Mesendoderm (in vitro differentiated cells): Measurements from ENCODE around the gene DDB1.

ENCODE experiments used
- DNase-seq: peaks from one replicate; pipeline ENCODE4 v3.0.0; 2013
- H2AK5ac ChIP-seq: 2 replicates; pipeline ENCODE4 v1.6.1; 2013; ENCODE audit warnings: low read length, inconsistent platforms
- H2BK120ac ChIP-seq: 2 replicates; pipeline ENCODE4 v1.6.1; 2013; ENCODE audit warnings: low read depth, mild to moderate bottlenecking, low read length, moderate library complexity, mixed read lengths
- H2BK15ac ChIP-seq: replicated peaks from 2 replicates; pipeline ENCODE4 v1.6.1; 2013; ENCODE audit warnings: low read depth, mild to moderate bottlenecking, moderate library complexity
- H2BK5ac ChIP-seq: 2 replicates; pipeline ENCODE4 v1.6.1; 2013; ENCODE audit warnings: low read length, inconsistent platforms
- H3K18ac ChIP-seq: 2 replicates; pipeline ENCODE4 v1.6.1; 2013; ENCODE audit warnings: mild to moderate bottlenecking, low read length, mixed read lengths
- H3K23ac ChIP-seq: one replicate; pipeline ENCODE4 v1.6.1; 2013; ENCODE audit warnings: low read length
- H3K27ac ChIP-seq: 2 replicates; pipeline ENCODE4 v1.5.1; 2013; ENCODE audit warnings: low read depth, mild to moderate bottlenecking, inconsistent platforms, low read length, moderate library complexity
- H3K27me3 ChIP-seq: 2 replicates; pipeline ENCODE4 v1.6.1; 2013; ENCODE audit warnings: low read length, control low read depth, mild to moderate bottlenecking, inconsistent platforms; ENCODE audit not compliant: insufficient read depth, poor library complexity
- H3K36me3 ChIP-seq: 2 replicates; pipeline ENCODE4 v1.6.1; 2013; ENCODE audit warnings: low read length, inconsistent platforms; ENCODE audit not compliant: control insufficient read depth, insufficient read depth
- H3K4ac ChIP-seq: one replicate; pipeline ENCODE4 v1.6.1; 2013; ENCODE audit warnings: low read depth, mild to moderate bottlenecking, low read length, moderate library complexity
- H3K4me1 ChIP-seq: 2 replicates; pipeline ENCODE4 v1.6.1; 2013; ENCODE audit warnings: low read depth, low read length, inconsistent platforms; ENCODE audit not compliant: control insufficient read depth
- H3K4me2 ChIP-seq: 2 replicates; pipeline ENCODE4 v1.6.1; 2013; ENCODE audit warnings: low read length
- H3K4me3 ChIP-seq: 2 replicates; pipeline ENCODE4 v1.5.1; 2013; ENCODE audit warnings: mild to moderate bottlenecking, low read length
- H3K56ac ChIP-seq: one replicate; pipeline ENCODE4 v1.6.1; 2013; ENCODE audit warnings: low read length
- H3K79me1 ChIP-seq: 2 replicates; pipeline ENCODE4 v1.6.1; 2013; ENCODE audit warnings: low read length, inconsistent platforms
- H3K79me2 ChIP-seq: 2 replicates; pipeline ENCODE4 v1.6.1; 2013; ENCODE audit warnings: mild to moderate bottlenecking, low read length; ENCODE audit not compliant: control insufficient read depth, insufficient read depth
- H3K9ac ChIP-seq: 2 replicates; pipeline ENCODE4 v1.6.1; 2013; ENCODE audit warnings: low read length, inconsistent platforms
- H4K5ac ChIP-seq: one replicate; pipeline ENCODE4 v1.6.1; 2013; ENCODE audit warnings: low read length
- H4K8ac ChIP-seq: one replicate; pipeline ENCODE4 v1.6.1; 2013; ENCODE audit warnings: low read depth, mild to moderate bottlenecking, control low read depth, low read length, moderate library complexity
- WGBS: extraction: QIAGEN DNeasy Blood & Tissue Kit; methylation state at CpG from one replicate; pipeline ENCODE4 v1.1.7; 2013; ENCODE audit warnings: low lambda C conversion rate, missing lambda C conversion rate; ENCODE audit not compliant: insufficient coverage; ENCODE audit errors: extremely low coverage; 5-methylcytosine and 5-hydroxymethylcytosine counted together

Gene DDB1

DNA sequence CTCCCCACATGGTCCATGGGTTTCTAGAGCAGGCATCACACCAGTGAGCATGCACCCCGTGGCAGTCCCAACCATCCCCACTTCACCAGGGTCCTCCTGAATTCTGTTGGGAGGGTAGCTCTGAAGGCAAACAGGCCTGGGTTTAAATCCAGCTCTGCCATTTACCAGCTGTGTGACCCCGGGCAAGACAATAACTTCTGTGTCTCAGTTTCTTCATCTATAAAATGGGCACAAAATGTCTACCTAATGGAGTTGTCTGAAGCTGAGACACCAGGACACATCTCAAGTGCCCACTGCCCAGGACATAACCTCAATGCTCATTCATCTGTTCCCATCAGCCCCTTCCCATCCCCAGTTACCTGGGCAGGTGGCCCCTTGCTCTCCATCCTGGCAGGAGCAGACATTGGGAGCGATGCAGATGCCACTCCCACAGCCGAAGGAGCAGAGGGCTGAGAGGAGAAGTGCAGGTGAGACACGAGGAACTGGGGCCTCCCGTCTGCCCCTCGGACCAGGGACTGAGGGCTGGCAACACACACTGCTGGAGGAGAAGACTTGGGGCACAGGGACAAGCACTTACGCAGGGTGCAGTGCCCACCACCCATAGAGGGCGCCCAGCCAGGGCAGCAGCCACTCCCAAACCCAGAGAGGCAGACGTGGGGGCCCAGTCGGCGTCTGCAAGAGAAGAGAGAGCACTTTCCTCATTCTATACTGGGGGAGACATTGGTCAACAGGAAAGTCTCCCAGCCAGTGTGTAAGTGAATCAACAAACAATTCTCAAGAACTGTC is 41.8 kb downstream of the DDB1 start:
- H3K36me3 ChIP-seq: no peaks in the 10 kb centered on the region
- peak; percentile 32 for DNase-seq
- H3K4me2 ChIP-seq: no peak overlapping the region
- H4K5ac ChIP-seq: no peak overlapping the region
- no peak overlapping the region for H2BK120ac ChIP-seq
- H2BK5ac ChIP-seq: no peak overlapping the region
- WGBS: no CpG with 5 or more reads among the region's 12 CpGs
- no peaks in the 10 kb centered on the region for H3K27me3 ChIP-seq
- peaks cover 3% of the 10 kb centered on the region for H3K4me1 ChIP-seq
- no peak overlapping the region for H3K9ac ChIP-seq
- H3K27ac ChIP-seq: no peak overlapping the region
- H3K79me2 ChIP-seq: no peaks in the 10 kb centered on the region
- H4K8ac ChIP-seq: no peak overlapping the region
- H3K18ac ChIP-seq: no peak overlapping the region
- no peak overlapping the region for H2BK15ac ChIP-seq
- H3K23ac ChIP-seq: no peak overlapping the region
- no peaks in the 10 kb centered on the region for H3K79me1 ChIP-seq
- no peak overlapping the region for H3K4me3 ChIP-seq
- H2AK5ac ChIP-seq: no peak overlapping the region
- no peak overlapping the region for H3K56ac ChIP-seq
- no peak overlapping the region for H3K4ac ChIP-seq

DNA sequence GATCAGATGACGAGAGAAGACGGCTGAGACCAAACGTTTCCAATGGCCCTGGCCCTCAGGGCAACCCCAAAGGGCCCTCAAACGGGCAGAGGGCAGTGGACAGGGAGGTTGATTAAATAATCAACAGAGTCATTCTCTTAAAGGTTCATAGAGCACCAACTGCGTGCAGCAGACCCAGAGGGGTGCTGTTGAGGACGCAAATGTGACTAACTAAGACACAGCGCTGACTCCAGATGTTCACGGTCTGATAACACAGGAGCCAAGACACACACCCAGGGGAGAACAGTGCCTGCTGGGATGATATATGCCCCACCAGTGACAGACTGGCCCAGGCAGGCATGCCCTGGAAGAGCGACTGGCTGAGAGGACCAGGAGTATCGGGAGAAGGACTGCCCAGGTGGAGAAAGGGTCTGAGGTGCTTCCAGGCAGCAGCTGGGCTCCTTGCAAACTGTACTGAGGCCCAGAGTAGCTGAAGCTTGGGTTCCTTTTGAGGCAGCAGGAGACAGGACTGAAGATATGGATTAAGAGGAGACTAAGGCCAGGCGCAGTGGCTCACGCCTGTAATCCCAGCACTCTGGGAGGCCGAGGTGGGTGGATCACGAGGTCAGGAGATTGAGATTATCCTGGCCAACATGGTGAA is 45.4 kb downstream of the DDB1 start:
- Histone ChIP-seq H3K56ac (no peak overlapping the region), H3K27ac (no peak overlapping the region), H3K79me1 (no peaks in the 10 kb centered on the region), H3K4me3 (no peak overlapping the region), H3K9ac (no peak overlapping the region), H3K27me3 (no peaks in the 10 kb centered on the region), H2BK5ac (no peak overlapping the region), H3K4me1 (no peaks in the 10 kb centered on the region), H4K5ac (no peak overlapping the region), H3K23ac (no peak overlapping the region), H3K4me2 (no peak overlapping the region), H2BK120ac (no peak overlapping the region), H3K4ac (no peak overlapping the region), H3K18ac (no peak overlapping the region), H2AK5ac (no peak overlapping the region), H2BK15ac (no peak overlapping the region), H3K36me3 (no peaks in the 10 kb centered on the region), H4K8ac (no peak overlapping the region), H3K79me2 (no peaks in the 10 kb centered on the region)
- no CpG with 5 or more reads among the region's 14 CpGs for WGBS
- no peak for DNase-seq

DNA sequence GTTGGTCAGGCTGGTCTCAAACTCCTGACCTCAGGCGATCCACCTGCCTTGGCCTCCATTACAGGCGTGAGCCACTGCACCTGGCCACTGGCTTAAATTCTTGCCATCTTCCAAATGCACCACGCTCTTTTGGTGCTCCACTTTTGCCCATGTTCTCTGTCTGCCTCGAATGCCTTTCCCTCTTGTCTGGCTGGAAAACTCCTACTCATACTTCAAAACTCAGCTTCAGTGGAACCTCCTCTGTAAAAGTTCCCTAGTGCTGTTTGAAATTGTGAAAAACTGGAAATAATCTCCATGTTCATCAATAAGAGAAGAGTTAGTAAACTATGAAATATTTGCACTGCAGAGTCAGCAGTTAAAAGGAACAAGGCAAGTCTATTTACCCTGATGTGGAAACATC is 49.3 kb downstream of the DDB1 start:
- no peaks in the 10 kb centered on the region for H3K36me3 ChIP-seq
- no peak for DNase-seq
- H3K79me1 ChIP-seq: no peaks in the 10 kb centered on the region
- no peak overlapping the region for H2BK15ac ChIP-seq
- no peak overlapping the region for H3K4me3 ChIP-seq
- H3K9ac ChIP-seq: no peak overlapping the region
- H3K4ac ChIP-seq: no peak overlapping the region
- H3K4me1 ChIP-seq: peaks cover 7% of the 10 kb centered on the region
- H2BK120ac ChIP-seq: no peak overlapping the region
- no peak overlapping the region for H3K27ac ChIP-seq
- no peak overlapping the region for H2BK5ac ChIP-seq
- no peak overlapping the region for H2AK5ac ChIP-seq
- H4K5ac ChIP-seq: no peak overlapping the region
- H3K4me2 ChIP-seq: no peak overlapping the region
- H3K18ac ChIP-seq: no peak overlapping the region
- H3K56ac ChIP-seq: no peak overlapping the region
- no peak overlapping the region for H4K8ac ChIP-seq
- no peak overlapping the region for H3K23ac ChIP-seq
- no peaks in the 10 kb centered on the region for H3K27me3 ChIP-seq
- H3K79me2 ChIP-seq: no peaks in the 10 kb centered on the region
- WGBS: no CpG with 5 or more reads among the region's 4 CpGs

DNA sequence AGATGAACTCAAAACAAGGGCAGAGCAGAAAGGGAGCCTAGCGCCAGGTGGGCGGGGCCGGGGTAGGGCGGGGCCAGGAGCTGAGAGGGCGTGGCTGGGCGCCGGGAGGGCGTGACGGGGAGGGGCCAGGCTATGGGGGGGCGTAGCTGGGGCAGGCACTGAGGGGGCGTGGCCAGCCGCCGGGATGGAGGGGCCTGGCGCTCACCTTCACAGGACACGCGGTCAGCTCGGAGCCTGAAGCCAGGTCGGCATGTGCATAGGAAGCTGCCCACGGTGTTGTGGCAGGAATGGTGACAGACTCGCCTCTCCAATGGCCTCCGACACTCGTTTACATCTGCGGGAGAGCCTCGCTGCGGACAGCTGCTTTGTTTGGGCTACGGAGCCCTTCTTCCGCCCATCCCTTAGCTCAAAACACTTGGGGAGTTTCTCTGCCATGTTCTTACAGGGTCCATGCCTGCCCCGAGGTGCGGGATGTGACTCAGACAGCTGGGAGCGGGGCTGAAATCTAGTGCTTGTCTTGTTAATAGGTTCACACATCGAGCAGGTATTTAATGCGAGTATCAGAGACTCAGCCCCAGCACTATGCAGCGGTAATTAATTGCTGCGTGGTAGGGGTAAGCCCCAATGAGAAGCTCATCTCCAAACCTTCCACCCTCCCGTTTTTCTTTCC is 51.2 kb downstream of the DDB1 start:
- H2BK5ac ChIP-seq: no peak overlapping the region
- no peak overlapping the region for H3K27ac ChIP-seq
- H3K27me3 ChIP-seq: no peaks in the 10 kb centered on the region
- H4K5ac ChIP-seq: no peak overlapping the region
- H3K79me2 ChIP-seq: no peaks in the 10 kb centered on the region
- peak overlapping the region; percentile 64 for H3K4me2 ChIP-seq
- peak overlapping the region; percentile 91 for H3K56ac ChIP-seq
- no peak overlapping the region for H2AK5ac ChIP-seq
- no peak overlapping the region for H2BK120ac ChIP-seq
- H3K9ac ChIP-seq: peak overlapping the region; percentile 54
- no peak overlapping the region for H3K4ac ChIP-seq
- no peak overlapping the region for H4K8ac ChIP-seq
- H3K79me1 ChIP-seq: no peaks in the 10 kb centered on the region
- H3K23ac ChIP-seq: no peak overlapping the region
- no CpG with 5 or more reads among the region's 35 CpGs for WGBS
- peak; percentile 86 for DNase-seq
- H3K4me3 ChIP-seq: no peak overlapping the region
- no peaks in the 10 kb centered on the region for H3K36me3 ChIP-seq
- peaks cover 7% of the 10 kb centered on the region for H3K4me1 ChIP-seq
- H2BK15ac ChIP-seq: no peak overlapping the region
- H3K18ac ChIP-seq: no peak overlapping the region

DNA sequence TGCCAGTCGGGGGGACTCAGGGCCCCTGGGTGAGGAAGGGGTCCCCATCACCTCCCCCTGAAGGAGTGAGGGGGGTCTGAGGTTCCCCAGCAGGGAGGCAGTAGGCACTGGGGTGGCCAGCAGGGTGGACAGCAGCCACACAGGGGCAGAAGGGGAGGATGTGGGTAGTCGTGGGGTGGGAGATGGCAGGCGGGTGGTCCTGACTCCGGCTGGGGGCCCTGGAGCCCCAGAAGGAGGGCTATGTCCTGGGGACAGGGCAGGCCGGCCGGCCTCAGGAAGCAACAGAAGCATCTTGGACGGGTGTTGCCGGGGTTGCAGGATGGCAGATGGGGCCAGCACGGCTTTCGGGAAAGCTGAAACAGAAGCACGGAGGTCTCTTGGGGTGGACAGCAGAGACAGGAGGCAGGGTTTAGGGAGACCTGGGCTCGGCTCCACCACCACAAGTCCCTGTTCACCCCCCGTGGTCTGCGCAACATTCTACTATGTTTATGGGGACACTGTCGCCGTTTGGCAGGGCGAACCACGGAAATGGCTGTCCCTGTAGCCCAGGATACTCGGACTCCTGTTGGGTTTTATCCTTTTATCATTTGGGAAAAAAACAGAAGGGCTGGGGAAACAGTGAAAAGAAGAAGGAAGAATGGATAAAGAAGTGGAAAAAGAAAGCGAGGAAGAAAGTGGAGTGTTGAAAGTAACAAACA is 51.9 kb downstream of the DDB1 start:
- H2BK5ac ChIP-seq: no peak overlapping the region
- no peaks in the 10 kb centered on the region for H3K79me2 ChIP-seq
- H3K4me1 ChIP-seq: peaks cover 7% of the 10 kb centered on the region
- no peak overlapping the region for H3K4me3 ChIP-seq
- no peak overlapping the region for H4K5ac ChIP-seq
- no peak overlapping the region for H3K9ac ChIP-seq
- H3K4ac ChIP-seq: no peak overlapping the region
- no peak overlapping the region for H3K27ac ChIP-seq
- H3K36me3 ChIP-seq: no peaks in the 10 kb centered on the region
- H2AK5ac ChIP-seq: no peak overlapping the region
- no peaks in the 10 kb centered on the region for H3K79me1 ChIP-seq
- H2BK15ac ChIP-seq: no peak overlapping the region
- 100% methylated on average over 1 of the region's 20 CpGs for WGBS
- H3K27me3 ChIP-seq: no peaks in the 10 kb centered on the region
- H2BK120ac ChIP-seq: no peak overlapping the region
- no peak overlapping the region for H3K18ac ChIP-seq
- no peak overlapping the region for H3K23ac ChIP-seq
- H3K56ac ChIP-seq: no peak overlapping the region
- H4K8ac ChIP-seq: no peak overlapping the region
- DNase-seq: no peak
- no peak overlapping the region for H3K4me2 ChIP-seq
